HG03565 (cell line): ENCODE data around the gene SCN9A.
A peak's percentile ranks its signal among the peaks of the same experiment; 100 is the strongest.

ENCODE experiments used
- ATAC-seq: cut with Tn5 transposase; IDR thresholded peaks from one replicate; pipeline ENCODE4 v1.9.1; 2021; ENCODE audit warnings: mild to moderate bottlenecking, moderate library complexity; ENCODE audit not compliant: unreplicated experiment

SCN9A gene

DNA sequence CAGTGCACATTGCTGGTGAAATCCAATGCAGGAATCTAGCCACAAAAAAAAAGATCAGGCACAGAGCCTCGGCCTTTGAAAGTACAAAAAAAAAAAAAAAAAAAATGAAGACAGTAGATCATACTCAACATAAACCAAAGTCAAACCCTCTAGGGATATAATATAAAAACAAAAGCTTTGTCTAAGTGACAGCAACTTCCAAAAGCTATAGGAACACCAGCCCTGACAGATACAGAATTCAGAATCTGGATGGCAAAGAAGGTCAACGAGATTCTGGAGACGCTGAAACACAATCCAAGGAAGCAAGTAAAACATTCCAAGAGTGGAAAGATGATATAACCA is 194.0 kb downstream of the SCN9A start:
- ATAC-seq: no peak

DNA sequence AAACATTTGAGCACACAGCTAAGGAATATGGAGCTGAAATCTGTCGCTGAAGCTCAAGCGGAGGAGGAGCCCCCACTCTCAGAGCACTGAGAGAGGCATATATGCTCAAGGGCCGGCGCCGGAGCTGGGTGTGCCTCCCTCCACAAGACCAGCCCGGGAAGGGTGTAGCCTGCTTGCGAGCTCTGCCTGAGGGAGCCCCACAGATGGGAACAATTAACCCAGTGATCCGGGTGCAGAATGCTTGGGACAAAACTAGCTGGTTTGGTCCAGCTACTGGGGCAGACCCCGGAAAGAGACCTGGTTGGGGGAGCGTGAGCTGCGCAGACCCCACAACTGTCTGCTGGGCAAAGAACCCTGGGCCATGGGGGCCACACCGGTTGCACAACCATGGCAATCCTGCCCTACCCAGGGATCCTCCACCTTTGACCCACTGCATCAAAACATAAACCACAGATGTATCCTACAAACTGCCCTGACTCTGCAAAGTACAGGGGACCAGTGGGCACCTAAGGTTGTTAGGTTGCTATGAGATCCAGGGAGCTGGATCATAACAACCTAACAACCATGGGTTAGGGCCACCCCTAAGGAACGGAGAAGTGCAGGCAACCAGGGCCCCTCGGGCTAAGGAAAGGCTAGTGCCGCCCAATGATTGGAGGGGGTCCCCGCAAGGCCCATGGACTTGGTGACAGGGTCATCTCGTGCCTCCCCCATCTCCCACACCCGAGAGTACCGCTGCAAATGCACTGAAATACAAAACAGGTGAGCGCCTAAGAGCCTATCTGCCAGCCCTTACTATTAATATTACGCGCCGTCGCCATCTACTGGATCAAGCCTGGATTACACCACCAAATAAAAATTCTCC is 194.6 kb downstream of the SCN9A start:
- peak; percentile 85 for ATAC-seq

DNA sequence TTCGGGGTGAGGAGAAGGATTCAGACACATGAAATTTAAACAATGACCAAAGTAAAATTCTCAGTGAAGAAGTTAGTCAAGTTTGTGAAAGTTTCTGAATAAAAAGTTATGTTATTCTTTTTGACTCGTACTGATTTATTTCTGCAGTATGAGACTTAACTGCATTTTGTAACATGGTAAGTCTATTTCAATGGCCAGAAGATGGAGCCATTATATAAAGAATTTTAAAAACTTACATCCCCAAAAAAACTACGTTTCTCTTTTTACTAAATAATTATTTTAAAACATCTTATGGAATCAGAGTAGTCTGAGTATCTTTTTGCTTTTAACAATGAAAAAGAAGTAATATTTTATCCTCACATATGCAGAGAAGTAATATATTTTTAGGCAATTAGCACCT is 196.5 kb downstream of the SCN9A start:
- ATAC-seq: no peak

GRCh38 chr2:166173263-166173662 is 202.5 kb downstream of the SCN9A start:
- ATAC-seq: no peak

- no peak for ATAC-seq
Measured at GRCh38 chr2:166171216-166171615, 204.5 kb downstream of the SCN9A start.

DNA sequence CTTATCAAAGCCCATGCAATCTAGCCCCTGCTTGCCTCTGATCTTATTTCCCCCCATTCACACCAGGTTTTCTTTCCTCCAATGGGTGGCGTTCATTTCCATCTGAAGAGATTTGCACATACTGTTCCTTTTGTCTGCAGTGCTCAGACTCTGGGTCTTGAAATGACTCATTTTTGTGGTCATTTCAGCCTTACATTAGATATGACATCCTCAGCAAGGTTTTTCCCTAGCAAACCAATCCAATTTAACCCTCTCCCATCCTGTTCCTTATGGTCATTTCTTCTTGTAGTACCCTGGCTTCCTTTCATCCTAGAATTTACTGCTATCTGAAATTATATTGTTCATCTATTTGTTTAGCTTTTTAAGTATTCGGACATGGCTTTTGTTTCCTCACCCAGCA is 205.4 kb downstream of the SCN9A start:
- peak; percentile 90 for ATAC-seq

DNA sequence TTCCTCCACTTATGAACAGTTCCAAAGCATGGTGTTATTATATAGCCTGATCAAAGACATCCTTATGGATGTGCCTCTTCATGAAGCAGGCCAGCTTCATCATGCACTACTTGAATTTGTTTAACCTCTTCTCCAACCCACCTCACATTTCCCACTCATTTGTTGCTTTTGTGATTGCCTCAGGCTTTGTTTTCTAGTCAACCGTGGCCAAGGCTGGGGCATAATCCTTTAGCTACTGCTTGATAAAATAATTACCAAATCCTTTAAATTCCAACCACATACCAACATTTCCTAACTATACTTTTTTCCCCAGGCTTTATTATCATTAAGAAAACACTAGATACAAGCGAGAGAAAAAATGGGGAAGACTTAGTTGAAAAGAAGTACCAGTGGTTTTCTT is 208.3 kb downstream of the SCN9A start:
- ATAC-seq: no peak

GRCh38 chr2:166163775-166164174 is 212.0 kb downstream of the SCN9A start:
- no peak for ATAC-seq

DNA sequence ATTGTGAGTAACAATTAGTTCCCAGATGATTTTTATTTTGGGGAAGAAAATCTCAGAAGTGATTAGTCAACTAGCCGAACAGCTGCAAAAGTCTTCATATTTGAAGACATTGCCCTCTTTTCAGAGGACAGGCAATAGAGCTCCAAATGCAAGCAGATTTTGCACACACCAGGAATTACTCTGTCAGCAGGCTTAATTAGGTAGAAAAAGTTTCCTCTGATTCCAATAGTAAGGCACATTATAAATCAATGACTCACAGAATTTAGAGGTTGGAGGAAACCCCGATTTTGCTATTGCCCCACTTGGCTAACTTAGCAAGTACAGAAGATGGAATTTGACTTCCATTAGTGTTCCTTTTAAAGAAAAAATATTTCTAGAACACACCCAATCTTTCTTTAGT is 217.2 kb downstream of the SCN9A start:
- ATAC-seq: no peak

- ATAC-seq: no peak
Measured at GRCh38 chr2:166157578-166157977, 218.2 kb downstream of the SCN9A start.

GRCh38 chr2:166156985-166157490 is 218.7 kb downstream of the SCN9A start:
- no peak for ATAC-seq

DNA sequence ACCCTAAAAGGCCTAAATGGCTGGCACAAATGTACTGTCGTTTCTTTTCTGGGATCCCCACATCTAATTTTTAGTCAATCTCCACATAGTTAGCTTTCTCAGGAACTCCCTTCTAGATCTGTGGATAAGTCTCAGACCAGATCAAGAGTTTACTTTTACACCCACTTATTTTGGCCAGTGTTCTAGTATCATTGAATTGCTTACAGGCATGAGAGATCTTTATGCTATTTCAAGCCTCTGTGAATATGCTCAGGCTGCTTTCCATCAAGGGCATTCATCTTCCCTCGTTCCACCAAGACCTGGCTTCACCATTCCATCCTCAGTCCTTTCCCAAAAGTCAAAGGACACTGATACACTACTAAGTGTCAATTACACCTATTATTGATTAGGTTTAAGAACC is 220.2 kb downstream of the SCN9A start:
- no peak for ATAC-seq

DNA sequence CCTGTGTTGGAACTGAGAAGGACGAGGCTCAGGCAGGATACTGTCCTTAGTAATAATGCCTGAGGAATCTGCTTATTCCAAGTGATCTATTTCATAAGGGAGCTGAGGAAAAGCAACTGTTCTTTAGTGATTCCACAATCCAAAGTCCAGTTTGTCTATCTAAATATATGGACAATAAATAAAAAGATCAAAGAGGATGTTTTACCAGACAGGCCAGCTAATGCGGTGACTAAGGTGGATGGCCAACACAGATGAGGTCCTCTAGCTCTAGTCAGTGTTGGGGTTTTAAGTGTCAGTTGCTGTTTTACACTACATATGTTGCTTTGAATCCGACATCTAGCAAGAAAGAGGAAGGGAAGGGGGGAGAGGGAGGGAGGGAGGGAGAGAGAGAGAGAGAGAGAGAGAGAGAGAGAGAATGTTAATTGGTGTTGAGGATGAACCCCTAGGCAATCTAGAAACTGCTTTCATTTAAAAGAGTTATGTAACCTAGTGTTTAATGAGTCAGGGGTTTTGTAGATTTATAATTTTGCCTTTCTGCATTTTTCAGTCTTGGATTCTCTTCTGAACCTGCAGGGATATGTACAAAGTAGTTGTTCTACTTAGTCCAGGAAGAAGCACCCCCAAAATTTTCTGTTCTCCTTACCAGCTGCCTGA is 220.9 kb downstream of the SCN9A start:
- ATAC-seq: no peak

DNA sequence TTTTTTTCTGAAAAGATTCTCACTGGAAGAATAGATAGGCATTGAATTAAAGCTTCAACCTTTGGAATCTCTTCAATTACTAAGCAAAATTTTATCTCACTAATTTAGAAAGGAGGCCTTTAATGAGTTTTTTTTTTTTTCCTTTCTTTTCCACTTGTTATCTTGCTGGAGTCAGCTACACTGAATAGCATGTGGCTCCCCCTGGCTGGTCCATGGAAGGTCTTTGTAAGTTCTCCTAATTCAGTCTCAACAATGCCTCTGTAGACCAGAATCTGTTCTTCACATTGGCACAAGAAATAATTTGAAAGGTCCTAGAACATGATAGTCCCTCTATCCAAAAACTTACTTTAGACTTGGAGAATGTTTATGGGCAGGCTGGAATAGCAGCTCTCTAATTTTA is 223.7 kb downstream of the SCN9A start:
- no peak for ATAC-seq

- no peak for ATAC-seq
Measured at GRCh38 chr2:166148500-166149400, 227.0 kb downstream of the SCN9A start.

GRCh38 chr2:166147883-166148282 is 227.9 kb downstream of the SCN9A start:
- ATAC-seq: no peak
